ENCODE results near the gene MAD2L1BP. TPM values are rescaled to one million over a fixed set of nuclear protein-coding genes. Genes with fewer than 3 reads are reported as not detected.

MAD2L1BP gene
- total and polyA plus RNA-seq, 2 donors (not counting 3 experiments of a cell fraction or from before 2014, with no cell fraction given): 32.3 to 62.0 TPM

DNA sequence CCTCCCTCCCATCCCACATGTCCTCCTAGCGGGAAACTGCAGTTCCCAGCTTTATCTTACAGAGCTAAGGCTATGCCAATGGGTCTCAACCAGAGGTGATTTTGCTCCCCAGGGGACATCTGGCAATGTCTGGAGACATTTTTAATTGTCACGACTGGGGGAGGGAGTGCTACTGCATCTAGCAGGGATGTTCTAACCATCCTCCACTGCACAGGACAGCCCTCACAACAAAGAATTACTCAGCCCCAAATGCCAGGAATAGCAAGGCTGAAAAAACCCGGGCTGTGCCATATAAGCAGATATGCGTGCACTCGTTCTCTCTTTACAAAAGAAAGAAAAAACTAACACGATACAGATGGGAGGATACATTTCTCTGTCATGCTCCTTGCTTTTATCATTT is 43.4 kb downstream of the MAD2L1BP start:
- TF ChIP-seq GATA2 (IDR thresholded peaks at IDR 0.05; ENCODE audit: insufficient read depth, insufficient read length, low read depth, low read length) (no peak), JUN (IDR thresholded peaks at IDR 0.05; ENCODE audit: borderline replicate concordance, insufficient read depth, insufficient read length, low read depth) (no peak), POLR2AphosphoS5 (IDR thresholded peaks at IDR 0.05; ENCODE audit: insufficient read depth, low read depth, low read length) (no peak), FOS (IDR thresholded peaks at IDR 0.05; ENCODE audit: borderline replicate concordance, insufficient read depth, low read length) (no peak), EZH2 (IDR thresholded peaks at IDR 0.05; ENCODE audit: borderline replicate concordance, low read depth, low read length, severe bottlenecking) (no peak), POLR2A (IDR thresholded peaks at IDR 0.05; ENCODE audit: low read depth, low read length) (no peak), MYC (IDR thresholded peaks at IDR 0.05; ENCODE audit: low read depth, low read length) (no peak)
- TF ChIP-seq, protein P1, sequence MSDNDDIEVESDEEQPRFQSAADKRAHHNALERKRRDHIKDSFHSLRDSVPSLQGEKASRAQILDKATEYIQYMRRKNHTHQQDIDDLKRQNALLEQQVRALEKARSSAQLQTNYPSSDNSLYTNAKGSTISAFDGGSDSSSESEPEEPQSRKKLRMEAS (IDR thresholded peaks at IDR 0.05; ENCODE audit: insufficient read depth, insufficient read length): no peak
- TF ChIP-seq, protein P2, sequence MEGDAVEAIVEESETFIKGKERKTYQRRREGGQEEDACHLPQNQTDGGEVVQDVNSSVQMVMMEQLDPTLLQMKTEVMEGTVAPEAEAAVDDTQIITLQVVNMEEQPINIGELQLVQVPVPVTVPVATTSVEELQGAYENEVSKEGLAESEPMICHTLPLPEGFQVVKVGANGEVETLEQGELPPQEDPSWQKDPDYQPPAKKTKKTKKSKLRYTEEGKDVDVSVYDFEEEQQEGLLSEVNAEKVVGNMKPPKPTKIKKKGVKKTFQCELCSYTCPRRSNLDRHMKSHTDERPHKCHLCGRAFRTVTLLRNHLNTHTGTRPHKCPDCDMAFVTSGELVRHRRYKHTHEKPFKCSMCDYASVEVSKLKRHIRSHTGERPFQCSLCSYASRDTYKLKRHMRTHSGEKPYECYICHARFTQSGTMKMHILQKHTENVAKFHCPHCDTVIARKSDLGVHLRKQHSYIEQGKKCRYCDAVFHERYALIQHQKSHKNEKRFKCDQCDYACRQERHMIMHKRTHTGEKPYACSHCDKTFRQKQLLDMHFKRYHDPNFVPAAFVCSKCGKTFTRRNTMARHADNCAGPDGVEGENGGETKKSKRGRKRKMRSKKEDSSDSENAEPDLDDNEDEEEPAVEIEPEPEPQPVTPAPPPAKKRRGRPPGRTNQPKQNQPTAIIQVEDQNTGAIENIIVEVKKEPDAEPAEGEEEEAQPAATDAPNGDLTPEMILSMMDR (IDR thresholded peaks at IDR 0.05; ENCODE audit: extremely low read depth in 1 of 2, insufficient read depth in 1 of 2, low read depth in 1 of 2, low read length in 2 of 2): no peak
- H3K27ac ChIP-seq (ENCODE audit: insufficient read depth, low read depth, low read length): no peak overlapping the region
- H3K79me2 ChIP-seq (ENCODE audit: control insufficient read depth, insufficient read depth, low read length): peaks cover 24% of the 10 kb centered on the region
- H3K4me2 ChIP-seq (ENCODE audit: insufficient read depth, low read length): no peak overlapping the region
- dilution Hi-C loops (cut with MboI; ENCODE audit: extremely low pct_ligation_motif_present, low sequenced_read_pairs) (no loop called here), intact Hi-C loops (cut with micrococcal nuclease) (no loop called here)
- H3K9me1 ChIP-seq (replicated peaks; ENCODE audit: control insufficient read depth, extremely low read depth, insufficient read depth, low read length): no peaks in the 10 kb centered on the region
- no peak overlapping the region for H3K4me3 ChIP-seq (replicated peaks in 1 of 3; ENCODE audit: insufficient read depth in 1 of 3, low read depth in 1 of 3, low read length in 3 of 3)
- ChIA-PET POLR2A (no interaction called here), CTCF (interaction anchor here (7.7 kb wide), 1 partner anchor 11 kb away, joined by 49 read pairs; no protein-coding TSS in a partner anchor)
- BruUV-seq (replicated peaks): no TSS peak
- H4K20me1 ChIP-seq (replicated peaks; ENCODE audit: control insufficient read depth, extremely low read depth, insufficient read depth, low read length): no peaks in the 10 kb centered on the region
- no peaks in the 10 kb centered on the region for H3K9me3 ChIP-seq (replicated peaks; ENCODE audit: control insufficient read depth, insufficient read depth, low read length)
- no peak overlapping the region for H3K9ac ChIP-seq (replicated peaks; ENCODE audit: extremely low read depth, insufficient read depth, low read length)
- H3K27me3 ChIP-seq (ENCODE audit: control insufficient read depth in 2 of 2, insufficient read depth in 2 of 2, low read length in 2 of 2): no peaks in the 10 kb centered on the region
- H2AFZ ChIP-seq (ENCODE audit: low read depth, low read length): no peak overlapping the region
- H3K36me3 ChIP-seq (ENCODE audit: control insufficient read depth in 2 of 2, extremely low read depth in 1 of 2, insufficient read depth in 2 of 2, low read length in 2 of 2): peaks cover 9 to 36% of the 10 kb centered on the region in 2 experiments
- FAIRE-seq (no peak), DNase-seq (ENCODE audit: low read depth, low spot score) (no peak)
- no peaks in the 10 kb centered on the region for H3K4me1 ChIP-seq (ENCODE audit: control insufficient read depth, extremely low read depth, insufficient read depth, low read length)
